NCI-H82 treated with DMSO at 0.1 percent for 48 hours (cell line): Measurements from ENCODE around the gene TNFRSF19.
A peak's percentile ranks its signal among the peaks of the same experiment; 100 is the strongest.

ENCODE experiments used
- DNase-seq: peaks from one replicate; lab custom pipeline; 2025; ENCODE audit not compliant: unreplicated experiment; lab: John Stamatoyannopoulos, UW

The TNFRSF19 gene

DNA sequence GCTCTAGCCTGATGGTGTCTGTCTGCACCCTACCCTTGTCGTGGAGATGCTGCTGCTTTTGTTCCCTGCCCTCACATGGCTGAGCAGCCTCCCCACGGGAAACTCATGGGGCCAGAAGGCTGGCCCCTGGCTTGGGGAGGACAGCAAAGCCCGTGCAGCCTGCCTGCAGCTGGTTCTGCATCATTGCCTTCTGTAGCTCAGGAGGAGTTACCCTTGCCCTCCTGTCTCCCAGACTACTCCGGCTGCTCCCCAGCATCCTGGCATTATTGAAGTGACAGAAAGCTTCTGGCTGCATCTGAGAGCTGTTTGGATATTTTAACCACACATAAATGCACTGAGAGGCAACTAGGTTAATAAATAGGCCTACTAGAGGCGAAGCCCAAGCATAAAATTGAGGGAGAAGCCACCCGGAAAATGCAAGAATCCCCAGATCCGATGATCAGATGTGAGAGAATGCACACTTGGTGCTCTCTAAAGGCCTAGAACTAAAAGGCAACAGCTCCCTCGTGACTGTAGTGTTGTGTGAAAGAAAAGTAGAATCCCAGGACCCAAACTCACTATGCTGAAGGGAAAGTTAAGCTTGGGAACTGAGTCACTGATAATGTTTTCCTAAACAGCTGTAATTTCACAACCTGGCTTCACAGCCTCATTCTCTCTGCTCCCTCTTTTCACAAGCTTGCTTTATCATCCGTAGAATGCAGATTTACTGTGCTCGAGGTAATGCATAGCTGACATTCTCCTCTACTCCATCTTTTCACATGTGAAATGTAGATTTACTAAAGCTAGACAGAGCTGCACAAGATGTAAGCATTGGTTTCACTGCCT lies 110.8 kb downstream of the TNFRSF19 start:
- DNase-seq, result no peak

DNA sequence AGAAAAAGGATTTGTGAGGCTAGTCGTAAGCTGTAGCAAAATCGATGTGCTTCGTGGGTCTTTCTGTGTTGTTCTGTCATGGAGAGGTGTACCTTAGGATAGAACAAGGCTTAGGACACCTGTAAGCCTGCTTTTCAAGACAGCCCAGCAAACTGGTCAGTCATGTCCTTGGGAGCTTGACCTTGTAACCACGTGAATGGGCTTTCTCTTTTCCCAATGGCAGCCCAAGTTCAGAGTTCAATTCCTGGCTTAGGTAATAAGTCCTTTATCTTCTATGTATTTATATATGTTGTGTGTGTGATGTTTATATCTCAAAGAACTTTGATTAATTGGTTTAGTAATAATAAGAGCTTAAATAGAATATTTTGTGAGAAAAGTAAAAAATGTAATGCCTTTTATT lies 112.9 kb downstream of the TNFRSF19 start:
- no peak for DNase-seq

- DNase-seq, result no peak
These were observed 114.4 kb downstream of the TNFRSF19 start for GRCh38 chr13:23684647-23685046.

GRCh38 chr13:23685416-23685815 lies 115.2 kb downstream of the TNFRSF19 start:
- DNase-seq, result peak; percentile 32

DNA sequence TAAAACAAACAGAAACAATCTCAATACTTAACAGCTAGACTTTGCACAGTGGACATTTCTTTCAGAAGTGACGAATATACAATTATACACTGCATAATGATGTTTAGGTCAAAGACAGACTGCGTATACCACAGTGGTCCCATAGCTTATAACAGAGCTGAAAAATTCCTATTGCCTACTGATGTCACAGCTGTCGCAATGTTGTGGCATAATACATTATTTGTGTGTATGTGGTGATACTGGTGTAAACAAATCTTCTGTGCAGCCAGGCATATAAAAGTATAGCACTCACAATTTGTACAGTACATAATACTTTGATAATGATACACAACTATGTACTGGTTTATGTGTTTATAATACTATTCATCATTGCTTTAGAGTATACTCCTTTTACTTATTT lies 116.7 kb downstream of the TNFRSF19 start:
- no peak for DNase-seq

DNA sequence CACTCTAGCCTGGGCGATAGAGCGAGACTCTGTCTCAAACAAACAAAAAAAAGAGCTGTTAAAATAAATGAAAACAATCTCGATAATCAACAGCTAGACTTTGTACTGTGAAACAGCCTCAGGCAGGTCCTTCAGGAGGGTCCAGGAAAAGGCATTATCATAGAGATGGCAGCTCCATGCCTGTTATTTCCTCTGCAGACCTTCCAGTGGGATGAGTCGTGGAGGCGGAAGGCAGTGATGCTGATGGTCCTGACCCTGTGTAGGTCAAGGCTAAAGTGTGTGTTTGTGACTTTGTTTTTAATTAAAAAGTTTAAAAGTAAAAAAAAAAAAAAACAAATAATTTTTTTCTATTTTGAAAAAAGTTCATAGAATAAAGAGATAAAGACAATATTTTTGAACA lies 117.4 kb downstream of the TNFRSF19 start:
- no peak for DNase-seq

GRCh38 chr13:23688336-23688735 lies 118.1 kb downstream of the TNFRSF19 start:
- no peak for DNase-seq

- DNase-seq, result no peak
These were observed 120.5 kb downstream of the TNFRSF19 start for GRCh38 chr13:23690668-23691067.

GRCh38 chr13:23692816-23693215 lies 122.6 kb downstream of the TNFRSF19 start:
- DNase-seq, result no peak

DNA sequence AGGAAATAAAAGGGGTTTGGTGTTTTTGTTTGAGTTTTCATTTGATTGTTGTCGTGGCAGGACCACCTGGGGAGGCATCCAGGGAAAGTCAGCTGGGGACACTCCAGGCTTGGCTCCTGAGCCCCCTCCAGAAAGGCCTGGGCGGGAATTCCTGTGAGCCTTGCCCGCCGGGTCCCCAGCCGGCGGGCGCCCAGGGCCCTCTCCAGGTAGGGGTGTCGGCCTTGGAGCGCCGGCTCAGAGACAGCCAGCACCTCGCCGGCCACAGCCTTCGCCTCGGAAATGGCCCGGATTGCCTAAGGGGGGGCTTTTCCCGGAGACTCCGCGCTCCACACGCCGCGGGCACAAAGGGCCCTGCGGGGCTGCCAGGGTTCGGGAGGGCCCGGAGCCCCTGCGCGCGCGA lies 125.0 kb downstream of the TNFRSF19 start:
- no peak for DNase-seq

DNA sequence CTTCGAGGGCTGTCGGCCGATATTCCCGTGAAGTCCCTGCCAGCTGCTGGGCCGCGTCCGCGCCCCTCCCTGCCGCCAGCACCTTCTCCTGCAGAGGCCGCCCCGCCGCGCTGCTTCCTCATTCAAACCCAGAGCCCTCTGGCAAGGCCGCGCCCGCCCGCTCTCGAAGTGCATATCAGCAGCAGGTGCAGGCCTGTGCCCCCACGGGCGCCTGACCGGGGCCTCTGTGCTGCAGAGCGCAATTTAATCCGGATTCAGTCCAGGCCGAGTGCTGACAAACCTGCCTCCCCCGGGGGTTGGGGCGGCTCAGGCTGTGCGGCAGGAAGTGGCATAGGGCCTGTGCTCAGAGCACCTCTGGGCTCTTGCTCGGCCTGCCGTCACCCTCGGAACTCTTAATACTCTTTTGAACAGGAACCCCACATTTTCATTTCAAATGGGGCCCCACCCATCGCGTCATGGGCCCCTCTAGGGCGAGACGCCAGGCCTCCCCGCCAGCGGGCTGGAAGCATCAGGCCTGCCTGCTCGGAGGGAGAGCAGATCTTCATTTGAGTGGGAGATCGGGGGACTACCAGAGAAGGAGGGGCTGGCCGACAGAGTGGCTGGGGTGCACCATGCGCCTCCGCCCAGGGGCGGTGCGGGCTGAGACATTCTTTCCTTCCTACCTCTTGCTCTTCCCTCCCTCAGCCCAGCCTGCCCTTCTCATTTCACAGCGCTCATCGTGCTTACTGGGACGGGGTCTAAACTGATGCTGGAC lies 125.7 kb downstream of the TNFRSF19 start:
- no peak for DNase-seq

DNA sequence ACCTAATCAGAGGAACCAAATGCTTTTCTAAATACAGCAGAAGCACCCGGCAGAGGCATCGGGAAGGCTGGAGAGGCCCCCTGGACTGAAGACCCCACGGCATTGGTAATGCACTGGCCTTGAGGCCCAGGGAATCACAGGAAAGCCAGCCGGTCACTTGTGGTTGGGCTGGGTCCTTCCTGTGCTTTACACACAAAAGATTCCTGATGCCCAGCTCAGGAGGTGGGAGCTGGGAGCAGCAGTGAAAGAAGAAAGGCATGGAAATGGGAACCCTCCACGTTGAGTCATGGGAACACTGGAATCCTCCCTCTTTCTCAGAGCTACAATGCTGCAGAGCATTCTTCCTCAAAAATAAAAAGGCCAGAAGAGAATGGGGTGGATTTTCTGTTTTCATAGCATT lies 126.4 kb downstream of the TNFRSF19 start:
- DNase-seq, result no peak

- no peak for DNase-seq
These were observed 127.6 kb downstream of the TNFRSF19 start for GRCh38 chr13:23697772-23698313.

DNA sequence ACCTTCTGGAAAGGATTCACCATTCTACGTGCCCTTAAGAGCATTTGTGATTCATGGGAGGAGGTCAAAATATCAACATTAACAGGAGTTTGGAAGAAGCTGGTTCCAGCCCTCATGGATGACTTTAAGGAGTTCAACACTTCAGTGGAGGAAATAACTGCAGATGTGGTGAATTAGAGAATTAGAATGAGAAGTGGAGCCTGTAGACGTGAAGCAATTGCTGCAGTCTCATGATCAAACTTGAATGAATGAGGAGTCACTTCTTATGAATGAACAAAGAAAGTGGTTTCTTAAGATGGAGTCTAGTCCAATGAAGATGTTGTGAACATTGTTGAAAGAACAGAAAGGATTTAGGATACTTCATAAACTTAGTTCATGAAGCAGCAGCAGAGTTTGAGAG lies 129.1 kb downstream of the TNFRSF19 start:
- DNase-seq, result no peak

- no peak for DNase-seq
These were observed 131.0 kb downstream of the TNFRSF19 start for GRCh38 chr13:23701186-23701585.

DNA sequence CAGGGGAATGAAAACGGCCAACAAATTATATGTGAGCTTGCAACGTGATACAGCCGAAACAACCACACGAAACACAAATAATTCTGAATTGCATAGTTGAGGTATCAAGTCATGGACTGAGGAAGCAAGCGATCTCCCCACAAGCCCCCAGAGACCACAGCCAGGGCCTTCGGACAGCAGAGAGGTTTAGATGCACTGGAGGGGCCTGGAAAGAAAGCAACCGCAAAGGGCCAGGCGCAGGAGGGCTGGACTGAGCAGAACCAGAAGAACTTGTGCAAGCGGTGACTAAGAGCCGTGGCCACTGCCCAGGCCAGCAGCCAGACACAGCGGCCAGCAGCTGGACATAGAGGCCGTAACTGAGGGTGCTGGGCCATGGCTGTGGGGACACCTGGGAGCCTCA lies 131.4 kb downstream of the TNFRSF19 start:
- no peak for DNase-seq

GRCh38 chr13:23703246-23703860 lies 133.1 kb downstream of the TNFRSF19 start:
- no peak for DNase-seq

- DNase-seq, result no peak
These were observed 135.4 kb downstream of the TNFRSF19 start for GRCh38 chr13:23705583-23705982.

GRCh38 chr13:23707674-23708073 lies 137.5 kb downstream of the TNFRSF19 start:
- DNase-seq, result no peak

DNA sequence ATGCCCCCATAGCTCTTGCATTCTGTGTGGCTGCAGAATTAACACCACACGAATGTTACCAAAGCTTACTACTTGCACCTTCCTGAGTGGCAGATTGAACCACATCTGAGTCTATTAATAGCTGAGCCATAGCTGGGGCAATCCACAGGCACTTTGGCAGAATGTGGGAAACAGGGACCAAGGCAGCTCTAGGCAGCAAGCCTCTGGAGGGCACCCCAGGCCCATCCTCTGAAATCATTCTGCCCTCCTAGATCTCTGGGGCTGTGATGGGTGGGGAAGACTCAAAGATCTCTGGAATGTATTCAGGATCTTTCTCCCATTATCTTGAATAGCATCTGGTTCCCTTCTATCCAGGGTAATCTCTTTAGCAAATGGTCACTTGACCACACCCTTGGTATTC lies 139.3 kb downstream of the TNFRSF19 start:
- DNase-seq, result no peak

DNA sequence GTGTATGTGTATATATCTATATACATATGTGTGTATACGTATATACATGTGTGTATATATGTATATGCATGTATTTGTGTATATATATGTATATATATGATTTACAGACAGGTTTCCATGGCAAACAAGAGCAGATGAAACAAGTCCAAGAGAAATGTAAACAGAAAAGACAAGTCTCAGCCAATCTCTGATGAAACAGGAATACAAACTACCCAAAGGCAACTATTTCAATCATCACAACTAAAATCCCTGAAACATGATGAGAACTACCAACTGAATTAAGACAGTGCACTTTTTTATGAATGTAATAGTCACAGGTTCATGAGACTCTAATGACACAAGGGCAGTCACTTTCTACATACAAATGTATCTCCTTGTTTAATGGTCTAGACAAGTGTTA lies 140.2 kb downstream of the TNFRSF19 start:
- DNase-seq, result no peak

DNA sequence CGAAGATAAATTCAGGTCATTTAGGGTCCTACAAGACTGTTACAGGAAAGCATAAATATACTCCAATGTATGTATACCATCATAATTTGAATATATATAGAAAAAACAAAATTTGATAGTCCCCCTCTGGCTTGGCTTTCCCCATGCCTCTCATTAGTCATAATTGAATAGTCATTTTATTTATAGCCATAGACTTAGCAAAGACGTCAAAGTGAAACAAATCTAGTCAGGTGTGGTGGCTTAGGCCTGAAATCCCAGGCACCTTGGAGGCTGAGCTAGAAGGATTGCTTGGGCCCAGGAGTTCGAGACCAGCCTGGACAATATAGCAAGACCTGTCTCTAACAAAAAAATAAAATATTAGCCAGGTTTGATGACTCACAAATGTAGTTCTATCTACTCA lies 141.1 kb downstream of the TNFRSF19 start:
- DNase-seq, result no peak
